Activated naive CD4-positive, alpha-beta T cell treated with anti-CD3 and anti-CD28 coated beads for 36 hours (primary cell): ENCODE data around the gene SLC44A2. TPM values are rescaled to one million over a fixed set of nuclear protein-coding genes. Genes with fewer than 3 reads are reported as not detected.
A peak's percentile ranks its signal among the peaks of the same experiment; 100 is the strongest.

Experiments
- CTCF ChIA-PET: fragments of 350-600 bp; sonication (Branson Sonifier 250); formaldehyde crosslinking; loops from one replicate; lab custom pipeline; 2021; ENCODE audit warnings: antibody characterized with exemption; lab: Charles Lee
- DNase-seq: peaks from one replicate; pipeline ENCODE4 v3.0.0-alpha.2; 2020
- H3K27ac Mint-ChIP-seq: one replicate; pipeline ENCODE4 v1.8.0; 2021; ENCODE audit warnings: mild to moderate bottlenecking, mixed read lengths
- H3K27me3 Mint-ChIP-seq: one replicate; pipeline ENCODE4 v1.8.0; 2021; ENCODE audit warnings: low read depth, mixed read lengths
- H3K36me3 Mint-ChIP-seq: one replicate; pipeline ENCODE4 v1.8.0; 2021; ENCODE audit warnings: low read depth, mixed read lengths
- H3K4me1 Mint-ChIP-seq: one replicate; pipeline ENCODE4 v1.8.0; 2021; ENCODE audit warnings: low read depth, mixed read lengths
- H3K4me3 Mint-ChIP-seq: one replicate; pipeline ENCODE4 v1.8.0; 2021; ENCODE audit warnings: mild to moderate bottlenecking, moderate library complexity, mixed read lengths
- H3K9me3 Mint-ChIP-seq: one replicate; pipeline ENCODE4 v1.8.0; 2021; ENCODE audit warnings: mixed read lengths
- intact Hi-C: fragments of 100-400 bp; cut with micrococcal nuclease; formaldehyde crosslinking; loops from one replicate; pipeline ENCODE4 v1.15.1; 2023
- total RNA-seq, 2 experiments: library from RNA; stranded (reverse); gene quantifications; one replicate each; pipeline ENCODE4 v1.2.3, GENCODE V29; 2021

Gene SLC44A2
- total RNA-seq, 2 experiments from 2014 or later: 81.5 to 83.2 TPM

DNA sequence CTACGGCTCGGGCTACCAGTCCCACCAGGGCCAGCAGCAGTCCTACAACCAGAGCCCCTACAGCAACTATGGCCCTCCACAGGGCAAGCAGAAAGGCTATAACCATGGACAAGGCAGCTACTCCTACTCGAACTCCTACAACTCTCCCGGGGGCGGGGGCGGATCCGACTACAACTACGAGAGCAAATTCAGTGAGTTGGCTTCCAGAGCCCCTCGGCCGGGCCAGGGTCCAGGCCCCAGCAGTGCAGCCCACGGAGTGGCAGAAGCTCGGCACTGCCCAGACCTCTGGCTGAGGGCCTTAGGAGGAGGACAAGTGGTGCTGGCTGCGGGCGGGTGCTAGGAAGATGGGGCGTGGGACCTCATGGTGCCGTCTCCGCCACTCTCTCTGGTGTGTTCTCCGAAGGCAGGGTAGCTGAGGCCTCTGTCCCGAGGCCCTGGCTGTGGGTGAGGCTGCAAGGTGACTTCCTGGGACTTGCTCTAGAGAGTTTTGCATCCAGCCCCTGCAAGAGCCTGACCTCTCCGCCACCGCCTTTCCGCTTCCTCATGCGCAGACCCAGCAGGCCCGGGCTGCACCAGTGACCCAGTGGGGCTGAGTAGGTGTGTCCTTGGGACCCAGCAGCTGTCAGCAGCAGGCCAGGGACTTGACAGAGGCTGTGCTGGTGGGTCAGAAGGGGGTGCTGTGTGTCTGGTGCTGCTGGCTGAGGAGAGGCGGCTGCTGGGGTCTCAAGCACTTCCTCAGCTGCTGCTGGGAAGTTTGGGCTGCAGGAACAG lies 62.4 kb downstream of the SLC44A2 start:
- CTCF ChIA-PET: interaction anchor here (2.1 kb wide), 1 partner anchor 12 kb away, joined by 10 read pairs; no protein-coding TSS in a partner anchor
- DNase-seq: no peak
- intact Hi-C loops: no loop called here
- H3K27me3 Mint-ChIP-seq: no peaks in the 10 kb centered on the region
- H3K4me1 Mint-ChIP-seq: no peaks in the 10 kb centered on the region
- H3K4me3 Mint-ChIP-seq: no peak overlapping the region
- no peak overlapping the region for H3K27ac Mint-ChIP-seq
- peaks cover 42% of the 10 kb centered on the region for H3K36me3 Mint-ChIP-seq
- H3K9me3 Mint-ChIP-seq: no peaks in the 10 kb centered on the region

GRCh38 chr19:10688545-10689280 lies 63.4 kb downstream of the SLC44A2 start:
- intact Hi-C loops: no loop called here
- Mint-ChIP-seq H3K4me3 (no peak overlapping the region), H3K27me3 (no peaks in the 10 kb centered on the region), H3K27ac (no peak overlapping the region), H3K4me1 (no peaks in the 10 kb centered on the region), H3K36me3 (peaks cover 38% of the 10 kb centered on the region), H3K9me3 (no peaks in the 10 kb centered on the region)
- CTCF ChIA-PET: interaction anchor here (0.6 to 1.3 kb wide), 2 partner anchors 47 to 175 kb away, joined by 3 to 4 read pairs; no protein-coding TSS in a partner anchor
- no peak for DNase-seq

DNA sequence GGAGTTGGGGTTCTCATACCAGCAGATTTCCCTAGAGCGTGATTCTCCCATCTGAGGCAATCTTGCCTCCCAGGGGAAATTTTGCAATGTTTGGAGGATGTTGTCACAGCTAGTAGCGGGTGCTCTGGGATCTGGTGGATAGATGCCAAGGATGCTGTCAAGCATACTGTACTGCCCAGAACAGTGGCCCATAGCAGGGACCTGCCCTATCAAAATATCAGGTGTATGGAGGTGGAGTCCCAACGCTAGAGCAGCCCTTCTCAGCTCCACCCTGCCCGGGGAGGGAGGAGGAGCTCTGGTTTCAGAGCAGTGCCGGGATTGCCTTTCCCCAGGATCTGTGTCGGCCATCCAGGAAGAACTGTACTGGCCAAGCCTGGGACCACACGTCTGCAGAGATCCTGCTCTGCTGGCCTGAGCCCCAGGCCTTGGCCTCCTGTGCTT lies 65.0 kb downstream of the SLC44A2 start:
- CTCF ChIA-PET: interaction anchor here (1.2 to 1.3 kb wide), 2 partner anchors 9 to 174 kb away, joined by 4 to 5 read pairs; no protein-coding TSS in a partner anchor
- Mint-ChIP-seq H3K4me1 (peaks cover 7% of the 10 kb centered on the region), H3K27ac (peak overlapping the region; percentile 24)

DNA sequence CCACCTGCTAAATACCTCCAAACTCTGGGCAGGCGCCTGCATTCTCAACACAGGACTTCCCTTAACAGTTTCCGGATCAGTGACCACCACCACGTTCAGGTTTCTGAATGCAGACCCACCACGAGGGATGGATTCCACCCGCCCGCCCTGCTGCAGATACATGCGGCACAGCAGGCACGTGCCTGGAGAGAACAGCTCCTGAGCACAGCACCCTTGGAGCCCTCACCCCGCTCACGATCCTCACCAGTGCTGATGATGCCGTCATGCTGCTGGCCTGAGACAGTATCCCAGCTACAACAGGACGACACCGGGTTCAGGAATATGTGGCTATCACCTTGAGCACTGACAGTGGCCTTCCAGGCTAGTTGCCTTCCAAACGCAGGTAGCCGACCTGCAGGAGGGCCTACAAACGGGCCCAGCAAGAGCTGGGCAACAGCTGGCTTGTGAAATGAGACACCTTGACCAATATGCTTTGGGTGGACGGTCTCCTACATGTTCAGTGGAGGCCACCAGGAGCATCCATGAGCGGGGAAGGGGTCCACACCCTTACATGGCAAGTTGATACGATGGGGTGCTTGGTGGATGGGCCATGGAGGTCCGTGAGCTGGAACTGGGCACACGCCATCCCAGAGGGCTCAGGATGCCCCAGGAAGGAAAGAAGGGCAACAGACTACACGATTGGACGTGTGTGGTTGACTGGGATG lies 66.0 kb downstream of the SLC44A2 start:
- Mint-ChIP-seq H3K4me3 (no peak overlapping the region), H3K4me1 (peaks cover 15% of the 10 kb centered on the region), H3K36me3 (peaks cover 24% of the 10 kb centered on the region), H3K9me3 (no peaks in the 10 kb centered on the region), H3K27ac (peak overlapping the region; percentile 37), H3K27me3 (peaks cover 2% of the 10 kb centered on the region)
- DNase-seq: no peak
- CTCF ChIA-PET: interaction anchor here (1.2 kb wide), 1 partner anchor 111 kb away, joined by 3 read pairs; no protein-coding TSS in a partner anchor
- intact Hi-C loops: no loop called here

More for the DNA sequence above, 65.0 kb downstream of the SLC44A2 start:
- Mint-ChIP-seq H3K9me3 (no peaks in the 10 kb centered on the region), H3K4me3 (no peak overlapping the region), H3K27me3 (no peaks in the 10 kb centered on the region), H3K36me3 (peaks cover 28% of the 10 kb centered on the region)
- intact Hi-C loops: no loop called here
- no peak for DNase-seq

DNA sequence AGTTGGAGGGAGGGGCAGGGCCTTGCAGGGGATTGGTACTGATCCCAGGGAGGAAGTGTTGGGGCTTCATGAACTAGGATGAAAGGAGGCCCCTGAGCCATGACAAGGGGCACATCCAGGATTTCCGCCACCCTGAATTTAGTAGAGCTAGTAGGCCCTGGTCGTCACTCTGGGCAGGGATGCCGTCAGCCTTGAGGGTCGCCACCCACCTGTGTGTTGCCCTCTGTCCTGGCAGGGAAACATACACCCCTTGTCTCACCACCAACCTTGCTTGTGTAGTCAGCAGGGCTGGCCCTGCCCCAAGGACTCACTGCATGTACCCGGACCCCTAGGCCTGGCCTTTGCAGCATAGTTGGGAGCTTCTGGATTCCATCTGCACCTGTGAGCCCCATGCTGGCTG lies 66.5 kb downstream of the SLC44A2 start:
- H3K27ac Mint-ChIP-seq: peak overlapping the region; percentile 37
- no peak overlapping the region for H3K4me3 Mint-ChIP-seq
- intact Hi-C loops: no loop called here
- no peaks in the 10 kb centered on the region for H3K9me3 Mint-ChIP-seq
- CTCF ChIA-PET: interaction anchor here (0.9 to 1.2 kb wide), 3 partner anchors 12 to 111 kb away, joined by 3 read pairs; no protein-coding TSS in a partner anchor
- no peak for DNase-seq
- H3K27me3 Mint-ChIP-seq: peaks cover 2% of the 10 kb centered on the region
- H3K36me3 Mint-ChIP-seq: peaks cover 23% of the 10 kb centered on the region
- peaks cover 17% of the 10 kb centered on the region for H3K4me1 Mint-ChIP-seq

DNA sequence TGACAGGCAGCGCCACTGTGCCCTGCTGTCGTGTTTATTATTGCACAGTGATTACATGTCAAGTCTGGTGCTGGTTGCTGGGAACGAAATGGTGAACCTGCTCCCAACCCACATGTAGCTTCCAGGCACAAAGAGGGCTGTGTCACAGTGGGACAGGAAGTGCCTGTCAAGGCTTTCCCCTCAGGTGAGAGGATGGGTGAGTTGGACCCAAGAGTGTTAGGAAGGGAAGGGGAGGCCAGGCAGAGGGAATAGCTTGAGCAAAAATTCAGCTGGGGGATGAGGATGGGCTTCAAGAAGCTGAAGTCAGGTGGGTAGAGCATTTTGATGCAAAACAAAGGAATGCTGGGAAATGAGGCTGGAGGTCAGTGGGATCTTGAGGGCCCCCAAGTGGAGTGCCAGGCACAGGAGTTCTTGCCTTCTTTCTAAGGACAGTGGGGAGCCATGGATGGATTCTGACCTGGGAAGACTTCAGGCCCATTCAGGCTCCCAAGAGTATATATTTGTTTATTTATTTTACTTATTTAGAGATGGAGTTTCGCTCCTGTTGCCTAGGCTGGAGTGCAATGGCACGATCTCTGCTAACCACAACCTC lies 67.4 kb downstream of the SLC44A2 start:
- Mint-ChIP-seq H3K4me3 (no peak overlapping the region), H3K27ac (no peak overlapping the region)
- intact Hi-C loops: no loop called here

More for the DNA sequence above, 67.4 kb downstream of the SLC44A2 start:
- Mint-ChIP-seq H3K27me3 (peaks cover 8% of the 10 kb centered on the region), H3K36me3 (peaks cover 22% of the 10 kb centered on the region), H3K4me1 (peaks cover 17% of the 10 kb centered on the region), H3K9me3 (no peaks in the 10 kb centered on the region)
- DNase-seq: no peak
- CTCF ChIA-PET: interaction anchor here (0.9 to 1.2 kb wide), 5 partner anchors 12 to 182 kb away, joined by 3 to 4 read pairs (median 3); no protein-coding TSS in a partner anchor

Other genes with a start within 250 kb of the SLC44A2 start
- gene TYK2, start 245.0 kb upstream of the SLC44A2 start, total RNA-seq: 100 to 1,000 TPM; 175 to 190 TPM
- 100 to 1,000 TPM; 158 to 164 TPM for gene CDC37, start 222.0 kb upstream of the SLC44A2 start, total RNA-seq
- gene PDE4A, start 205.0 kb upstream of the SLC44A2 start, total RNA-seq: 1 to 10 TPM; 5.5 TPM
- gene KEAP1, start 122.2 kb upstream of the SLC44A2 start, total RNA-seq: 10 to 100 TPM; 60.0 to 63.8 TPM
- gene S1PR5, start 108.1 kb upstream of the SLC44A2 start, total RNA-seq: not detected
- 10 to 100 TPM; 21.6 to 22.5 TPM for gene ATG4D, start 81.6 kb upstream of the SLC44A2 start, total RNA-seq
- gene KRI1, start 59.5 kb upstream of the SLC44A2 start, total RNA-seq: 10 to 100 TPM; 50.2 to 51.7 TPM
- 10 to 100 TPM; 69.2 to 75.2 TPM for gene CDKN2D, start 56.6 kb upstream of the SLC44A2 start, total RNA-seq
- not detected for gene AP1M2, start 38.2 kb upstream of the SLC44A2 start, total RNA-seq
- 100 to 1,000 TPM; 399 to 408 TPM for gene ILF3, start 28.8 kb downstream of the SLC44A2 start, total RNA-seq
- 10 to 100 TPM; 48.9 to 51.3 TPM for gene QTRT1, start 75.9 kb downstream of the SLC44A2 start, total RNA-seq
- gene DNM2, start 92.5 kb downstream of the SLC44A2 start, total RNA-seq: 100 to 1,000 TPM; 144 to 148 TPM
- 10 to 100 TPM; 15.3 to 16.7 TPM for gene TMED1, start 210.7 kb downstream of the SLC44A2 start, total RNA-seq
- gene C19orf38, start 222.9 kb downstream of the SLC44A2 start, total RNA-seq: 1 to 10 TPM; 4.4 to 4.8 TPM
- gene CARM1, start 246.0 kb downstream of the SLC44A2 start, total RNA-seq: 10 to 100 TPM; 88.4 to 89.3 TPM